Uterus (tissue), 2 donors: ENCODE data around the gene PRADC1.

Source experiments
- CTCF ChIP-seq, 4 experiments: fragments of 200-600 bp in 2 of 4; fragments of 450-650 bp in 2 of 4; sonication (generic) in 2 of 4; IDR thresholded peaks; one replicate each; pipeline ENCODE4 v1.5.1; 2016 to 2019; ENCODE audit warnings: antibody characterized with exemption in 4 of 4, mild to moderate bottlenecking in 2 of 4, moderate library complexity in 1 of 4
- POLR2A ChIP-seq, 2 donors: fragments of 450-650 bp; IDR thresholded peaks; one replicate each; pipeline ENCODE4 v1.6.1; 2016; ENCODE audit warnings: antibody characterized with exemption in 2 of 2, mild to moderate bottlenecking in 1 of 2, moderate library complexity in 1 of 2

GRCh38 chr2:73202156-73203054 lies 30.6 kb downstream of the PRADC1 start, which contains the start of gene NOTO:
- TF ChIP-seq CTCF (IDR thresholded peaks at IDR 0.05) (no peak), POLR2A (IDR thresholded peaks at IDR 0.05) (no peak)
